Measurements from ENCODE around the gene BLM. TPM values are rescaled to one million over a fixed set of nuclear protein-coding genes. Genes with fewer than 3 reads are reported as not detected.

BLM gene
- total and polyA plus RNA-seq, 2 of the 8 experiments (the other 6 are each of a cell fraction or from before 2014, with no cell fraction given) = 15.2 to 46.7 TPM

GRCh38 chr15:90838544-90838943 lies 121.4 kb downstream of the BLM start (continued):
- TF ChIP-seq CHD7 (IDR thresholded peaks at IDR 0.05; ENCODE audit: insufficient replicate concordance, low read length) = no peak
- no peak for TF ChIP-seq KDM1A (IDR thresholded peaks at IDR 0.05; ENCODE audit: borderline replicate concordance, low read length)
- no peak for TF ChIP-seq JUN (IDR thresholded peaks at IDR 0.05; ENCODE audit: low read depth, low read length)
- TF ChIP-seq EP300 (IDR thresholded peaks at IDR 0.05; ENCODE audit: borderline replicate concordance in 1 of 2, low read depth in 2 of 2, low read length in 2 of 2) = no peak

Measured in H1 (cell line).